Kidney glomerular epithelial cell (primary cell): Measurements from ENCODE around the gene RNF112.
"Not testable (repeated sequence)": the region's sequence is repeated elsewhere in the genome, so short reads cannot be mapped to it uniquely, and the experiment has no call there.

Experiments
- DNase-seq: peaks from one replicate; lab custom pipeline; 2025; lab: John Stamatoyannopoulos, UW

Gene RNF112

DNA sequence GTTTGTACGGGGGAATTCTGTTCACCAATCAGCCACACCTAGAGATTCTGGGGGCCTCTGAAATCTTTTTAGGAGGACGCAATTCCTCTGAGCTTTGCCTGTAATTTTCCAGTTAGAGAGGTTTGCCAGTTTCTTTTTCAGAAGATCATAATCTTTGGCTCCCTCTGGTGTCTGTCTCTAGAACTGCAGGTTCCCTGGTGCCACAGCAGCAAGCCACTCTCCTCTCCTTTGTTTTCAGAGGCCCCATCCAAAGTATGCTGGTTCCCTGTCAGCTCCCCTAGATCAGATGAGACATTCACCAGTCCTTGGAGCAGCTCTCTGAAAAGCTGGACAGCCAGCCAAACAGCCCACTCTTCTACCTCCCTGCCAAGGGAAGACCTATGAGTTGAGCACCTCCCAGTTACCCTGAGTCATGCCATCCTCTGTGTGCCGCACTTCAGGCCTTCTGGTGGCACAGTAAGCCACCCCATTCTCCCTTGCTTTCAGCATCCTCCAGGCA is 36.1 kb downstream of the RNF112 start:
- peak; percentile 83 for DNase-seq

GRCh38 chr17:19448341-19449268 is 37.6 kb downstream of the RNF112 start:
- DNase-seq: peak; percentile 85

DNA sequence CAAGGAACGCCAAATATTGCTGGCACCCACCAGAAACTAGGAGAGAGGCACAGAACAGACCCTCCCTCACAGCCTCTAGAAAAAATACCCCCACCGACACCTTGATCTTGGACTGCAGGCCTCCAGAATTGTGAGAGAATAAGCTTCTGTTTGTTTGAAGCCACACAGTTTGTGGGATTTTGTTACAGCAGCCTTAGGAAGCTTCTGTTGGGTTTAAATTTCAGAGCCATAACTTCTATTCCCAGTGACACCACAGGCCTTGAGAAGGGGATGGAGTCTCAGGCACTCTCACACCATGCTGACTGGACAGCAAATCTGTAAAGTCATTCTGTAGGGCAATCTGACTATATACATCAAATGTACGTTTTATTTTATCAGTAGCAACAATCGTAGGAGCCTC is 38.6 kb downstream of the RNF112 start:
- DNase-seq: no peak

DNA sequence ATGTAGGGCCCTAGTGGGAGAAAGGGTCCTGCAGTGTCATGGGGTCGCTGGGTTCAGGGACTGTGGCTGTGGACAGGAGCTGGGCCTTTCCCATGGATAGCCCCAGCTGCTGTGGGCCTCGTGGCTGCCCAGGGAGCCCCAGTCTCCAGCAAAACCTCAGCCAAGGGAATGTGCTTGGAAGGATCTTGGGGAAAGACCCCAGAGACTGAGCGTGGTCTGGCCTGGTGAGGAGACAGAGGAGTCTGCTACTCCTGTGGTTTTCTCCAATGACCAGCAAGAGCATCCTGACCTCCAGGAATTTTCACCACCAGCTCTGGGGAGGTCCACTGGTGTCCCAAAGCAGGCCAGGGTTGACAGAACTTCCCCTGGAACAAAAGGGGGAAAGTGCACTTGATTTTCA is 42.3 kb downstream of the RNF112 start:
- no peak for DNase-seq

DNA sequence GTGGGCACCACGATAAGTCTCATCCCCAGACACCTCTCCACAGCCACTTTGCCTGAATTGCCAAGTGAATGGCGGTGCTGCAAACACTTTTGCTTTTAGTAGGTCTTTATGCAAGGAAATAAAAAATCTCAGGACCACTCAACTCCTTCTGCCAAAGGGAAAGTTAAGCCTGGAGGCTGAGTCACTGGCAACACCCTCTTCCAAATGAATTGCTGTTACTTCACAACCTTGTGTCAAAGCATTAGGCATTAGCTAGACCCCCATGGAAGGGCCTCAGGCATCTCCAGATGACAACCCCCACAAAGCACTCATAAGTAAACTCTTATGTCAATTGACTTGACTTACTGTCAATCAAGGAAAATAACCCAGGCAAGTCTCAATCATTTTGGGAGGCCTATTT is 43.0 kb downstream of the RNF112 start:
- no peak for DNase-seq

DNA sequence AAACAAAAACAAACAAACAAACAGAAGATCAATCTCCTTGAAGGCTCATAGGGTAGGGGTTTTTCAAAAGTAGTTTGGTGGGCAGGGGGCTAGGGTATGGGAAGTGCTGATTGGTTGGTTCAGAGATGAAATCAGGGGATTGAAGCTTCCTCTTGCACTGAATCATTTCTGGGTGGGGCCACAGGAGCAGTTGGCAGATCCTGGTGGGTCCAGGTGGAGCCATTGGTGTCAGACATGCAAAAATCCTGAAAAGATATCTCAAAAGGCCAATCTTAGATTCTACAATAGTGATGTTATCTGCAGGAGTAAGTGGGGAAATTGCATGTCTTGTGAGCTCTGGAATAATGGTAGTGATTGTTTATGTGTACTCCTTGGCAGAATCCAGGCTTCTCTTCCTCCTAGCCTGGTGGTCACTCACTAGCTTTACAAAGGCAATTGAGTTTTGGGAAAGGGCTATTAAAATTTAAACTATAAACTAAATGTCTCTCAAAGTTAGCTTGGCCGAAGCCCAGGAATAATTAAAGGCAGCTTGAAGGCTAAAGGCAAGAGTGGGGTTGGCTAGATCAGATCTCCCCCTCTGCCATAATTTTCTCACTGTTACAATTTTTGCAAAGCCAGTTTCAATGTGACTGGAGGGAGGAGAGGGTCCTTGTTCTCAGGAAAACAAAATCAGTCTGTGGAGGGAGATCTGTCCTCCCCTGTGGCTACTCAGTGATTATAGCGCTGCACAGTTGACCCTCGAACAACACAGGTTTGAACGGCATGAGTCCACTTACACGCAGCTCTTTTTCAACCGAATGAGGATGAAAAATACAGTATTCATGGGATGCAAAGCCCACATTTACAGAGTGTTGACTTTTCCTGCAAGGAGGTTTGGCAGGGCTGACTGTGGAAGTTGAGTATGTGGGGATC is 45.2 kb downstream of the RNF112 start:
- DNase-seq: no peak

DNA sequence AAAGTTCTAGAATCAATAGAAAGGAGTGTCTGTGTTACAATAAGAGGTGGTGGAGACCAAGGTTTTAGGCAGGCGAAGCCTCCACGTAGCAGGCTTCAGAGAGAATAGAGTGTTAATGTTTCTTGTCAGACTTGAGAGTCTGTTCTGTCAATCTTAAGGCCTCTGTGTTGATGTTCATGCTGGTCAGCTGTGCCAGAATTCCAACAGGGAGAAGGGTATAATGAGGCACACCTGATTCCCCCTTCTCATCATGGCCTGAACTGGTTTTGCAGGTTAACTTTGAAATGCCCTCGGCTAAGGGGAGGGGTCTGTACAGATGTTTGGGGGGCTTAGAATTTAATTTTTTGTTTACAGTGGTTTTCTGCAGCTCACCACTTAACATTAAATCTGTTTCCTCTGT is 46.0 kb downstream of the RNF112 start:
- DNase-seq: no peak

- no peak for DNase-seq
Observed at GRCh38 chr17:19457830-19458271, 46.8 kb downstream of the RNF112 start.

- not testable (repeated sequence) for DNase-seq
Observed at GRCh38 chr17:19458481-19458880, 47.4 kb downstream of the RNF112 start.

DNA sequence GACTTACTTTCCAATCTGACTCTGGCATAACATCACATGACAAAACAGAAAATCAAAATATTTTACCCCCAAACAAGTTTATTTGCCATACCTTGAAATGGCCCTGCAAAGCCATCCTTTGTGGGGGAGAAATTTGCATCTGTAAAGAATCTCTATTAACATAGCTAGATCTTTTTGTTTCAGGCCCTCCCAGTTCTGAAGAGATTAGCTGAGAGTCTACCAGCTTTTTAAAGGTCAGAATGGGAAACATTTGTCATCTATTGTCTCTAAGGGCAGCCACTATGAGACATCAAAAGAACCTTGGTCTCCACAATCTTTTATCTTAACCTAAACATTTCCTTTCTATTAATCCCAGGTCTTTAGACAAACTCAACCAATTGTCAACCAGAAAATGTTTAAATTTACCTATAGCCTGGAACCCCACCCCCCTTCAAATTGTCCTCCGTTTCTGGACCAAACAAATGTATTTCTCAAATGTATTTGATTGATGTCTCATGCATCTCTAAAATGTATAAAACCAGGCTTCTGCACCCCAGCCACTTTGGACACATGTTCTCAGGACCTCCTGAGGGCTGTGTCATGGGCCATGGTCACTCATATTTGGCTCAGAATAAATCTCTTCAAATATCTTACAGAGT is 48.1 kb downstream of the RNF112 start:
- DNase-seq: not testable (repeated sequence)

DNA sequence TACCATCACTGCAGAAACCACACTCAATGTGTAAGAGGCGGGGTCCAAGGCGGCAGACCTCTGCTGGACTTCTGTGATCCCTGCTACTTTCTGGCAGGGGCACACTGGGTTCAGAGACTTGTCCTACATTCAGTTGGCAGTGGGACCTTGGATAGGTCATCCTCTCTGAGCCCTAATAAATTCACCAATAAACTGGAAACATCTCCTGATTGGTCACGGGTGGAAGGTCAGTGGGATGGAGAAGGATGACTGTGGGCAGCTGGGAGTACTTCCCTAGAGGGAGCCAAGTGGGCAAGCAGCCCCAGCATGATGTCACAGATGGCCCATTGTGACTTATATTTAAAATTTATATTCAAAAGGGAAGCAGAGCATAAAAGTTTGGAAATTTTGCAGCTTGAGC is 49.7 kb downstream of the RNF112 start:
- no peak for DNase-seq

DNA sequence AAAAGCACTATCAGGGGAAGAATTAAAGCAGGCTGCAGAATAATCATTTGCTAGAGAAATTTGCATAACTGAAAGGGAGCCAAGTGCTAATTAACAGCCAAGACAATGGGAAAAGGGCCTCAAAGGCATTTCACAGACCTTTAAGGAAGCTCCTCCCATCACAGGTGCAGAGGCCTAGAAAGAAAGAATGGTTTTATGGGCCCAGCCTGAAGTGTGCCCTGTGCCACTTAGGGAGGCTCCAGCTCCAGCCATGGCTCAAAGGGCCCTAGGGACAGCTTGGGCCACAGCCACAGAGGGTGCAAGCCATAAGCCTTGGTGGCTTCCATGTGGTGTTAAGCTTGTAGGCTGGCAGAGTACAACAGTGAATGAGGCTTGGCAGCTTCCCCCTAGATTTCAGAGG is 50.1 kb downstream of the RNF112 start:
- DNase-seq: no peak

- no peak for DNase-seq
Observed at GRCh38 chr17:19461681-19462080, 50.6 kb downstream of the RNF112 start.

DNA sequence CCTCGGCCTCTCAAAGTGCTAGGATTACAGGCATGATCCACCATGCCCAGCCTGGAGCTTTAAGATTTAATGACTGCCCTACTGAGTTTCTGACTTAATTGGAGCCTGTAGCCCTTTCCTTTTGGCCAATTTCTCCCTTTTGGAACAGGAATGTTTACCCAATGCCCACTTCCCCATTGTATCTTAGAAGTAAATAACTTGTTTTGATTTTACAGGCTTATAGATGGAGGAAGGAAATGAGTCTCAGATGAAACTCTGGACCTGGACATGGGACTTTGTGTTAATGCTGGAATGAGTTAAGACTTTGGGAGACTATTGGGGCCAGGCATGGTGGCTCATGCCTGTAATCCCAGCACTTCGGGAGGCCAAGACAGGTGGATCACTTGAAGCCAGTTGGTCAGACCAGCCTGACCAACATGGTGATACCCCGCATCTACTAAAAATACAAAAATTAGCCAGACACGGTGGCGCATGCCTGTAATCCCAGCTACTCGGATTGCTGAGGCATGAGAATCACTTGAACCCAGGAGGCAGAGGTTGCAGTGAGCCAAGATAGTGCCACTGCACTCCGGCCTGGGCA is 51.5 kb downstream of the RNF112 start:
- DNase-seq: not testable (repeated sequence)

DNA sequence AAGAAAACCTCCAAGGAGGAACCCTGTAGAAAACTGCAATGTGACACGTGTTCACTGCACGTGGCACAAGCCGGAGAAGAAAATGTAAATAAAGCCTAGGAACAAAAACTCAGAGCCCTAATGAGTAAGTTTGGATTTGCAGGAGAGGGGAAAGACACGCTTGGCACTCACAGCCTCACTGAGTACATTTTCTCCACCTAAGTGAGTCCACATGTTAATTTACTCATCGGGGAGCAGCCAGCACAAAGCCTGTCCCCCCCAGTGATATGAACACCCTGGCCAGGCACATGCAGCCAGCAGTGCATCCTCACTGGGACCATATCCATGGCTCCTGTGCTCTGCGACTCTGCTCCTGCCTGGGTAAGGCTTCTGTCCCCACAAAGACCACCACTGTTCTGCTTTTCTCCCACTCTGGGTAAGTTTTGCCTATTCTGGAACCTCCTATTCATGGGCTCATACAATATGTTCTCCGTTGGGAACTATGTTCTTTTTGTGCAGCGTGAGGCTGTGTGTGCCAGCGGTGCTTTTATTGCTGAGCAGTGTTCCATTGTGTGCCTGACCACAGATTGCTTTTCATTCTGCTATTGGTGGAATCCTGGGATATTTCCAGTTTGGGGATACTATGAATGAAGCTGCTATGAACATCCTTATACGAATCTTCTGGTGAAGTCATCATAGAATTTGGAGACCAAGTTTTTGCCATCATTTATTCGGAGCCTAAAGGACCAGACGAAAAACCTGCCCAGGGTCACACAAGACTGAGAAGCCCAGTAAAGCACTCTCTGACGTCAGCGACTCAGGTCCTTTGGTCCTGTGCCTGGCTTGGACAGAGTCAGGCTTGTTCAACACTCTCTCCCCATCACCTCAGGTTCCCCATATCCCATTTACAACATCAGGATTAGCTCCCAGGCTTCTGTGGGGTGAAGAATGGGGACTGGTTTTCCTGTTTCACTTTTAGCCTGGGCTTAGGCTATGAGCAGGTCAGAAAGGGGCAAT is 53.3 kb downstream of the RNF112 start:
- DNase-seq: no peak
